Right atrium auricular region (tissue), 2 donors: Measurements from ENCODE around the gene ZNF800. TPM values are rescaled to one million over a fixed set of nuclear protein-coding genes. Genes with fewer than 3 reads are reported as not detected.

Experiments
- DNase-seq: peaks from one replicate; pipeline ENCODE4 v3.0.0-alpha.2; 2019; ENCODE audit warnings: low spot score
- H3K27ac ChIP-seq, 2 donors: fragments of 200-600 bp; sonication (generic); 1 replicate in 1 of 2; 2 replicates in 1 of 2; pipeline ENCODE4 v1.5.1; 2016 to 2019
- H3K27me3 ChIP-seq, 2 donors: fragments of 200-600 bp; sonication (generic); one replicate each; pipeline versions ENCODE4 v1.5.1 to v1.6.0; 2017 to 2019
- H3K36me3 ChIP-seq: fragments of 200-600 bp; sonication (generic); one replicate; pipeline ENCODE4 v1.5.1; 2016
- H3K4me1 ChIP-seq, 2 donors: fragments of 200-600 bp; sonication (generic); one replicate each; pipeline versions ENCODE4 v1.5.1 to v1.6.0; 2017 to 2019
- H3K4me3 ChIP-seq, 2 donors: fragments of 200-600 bp; sonication (generic); 1 replicate in 1 of 2; 2 replicates in 1 of 2; pipeline ENCODE4 v1.5.1; 2017 to 2019; ENCODE audit warnings: mild to moderate bottlenecking in 1 of 2, moderate library complexity in 1 of 2
- H3K9me3 ChIP-seq, 2 donors: fragments of 200-600 bp; sonication (generic); one replicate each; pipeline ENCODE4 v1.5.1; 2019
- CTCF ChIP-seq, 2 donors: fragments of 200-600 bp; sonication (generic); IDR thresholded peaks; one replicate each; pipeline ENCODE4 v1.5.1; 2019; ENCODE audit warnings: antibody characterized with exemption in 2 of 2
- total RNA-seq, 2 donors: library from RNA; depleted of rRNA; stranded (reverse); fragments of >200 nt; gene quantifications; one replicate each; pipeline ENCODE4 v1.1.0, GENCODE V29; 2016

The ZNF800 gene
- total RNA-seq, 2 donors from 2014 or later: 23.3 to 24.9 TPM

GRCh38 chr7:127419196-127419595 lies 26.7 kb upstream of the ZNF800 start:
- no peak overlapping the region for H3K4me3 ChIP-seq
- no peak for TF ChIP-seq CTCF (IDR thresholded peaks at IDR 0.05)
- no peak overlapping the region for H3K27ac ChIP-seq
- H3K9me3 ChIP-seq: no peaks in the 10 kb centered on the region
- DNase-seq: no peak
- no peaks in the 10 kb centered on the region for H3K36me3 ChIP-seq
- no peaks in the 10 kb centered on the region for H3K27me3 ChIP-seq
- no peaks in the 10 kb centered on the region for H3K4me1 ChIP-seq

- Histone ChIP-seq H3K9me3 (no peaks in the 10 kb centered on the region), H3K36me3 (no peaks in the 10 kb centered on the region), H3K27me3 (no peaks in the 10 kb centered on the region), H3K4me3 (no peak overlapping the region), H3K27ac (no peak overlapping the region), H3K4me1 (no peaks in the 10 kb centered on the region)
- no peak for DNase-seq
- TF ChIP-seq CTCF (IDR thresholded peaks at IDR 0.05): no peak
Observed at GRCh38 chr7:127418459-127418858, 26.0 kb upstream of the ZNF800 start.

GRCh38 chr7:127417346-127417745 lies 24.8 kb upstream of the ZNF800 start:
- DNase-seq: no peak
- H3K27ac ChIP-seq: no peak overlapping the region
- no peaks in the 10 kb centered on the region for H3K27me3 ChIP-seq
- no peak for TF ChIP-seq CTCF (IDR thresholded peaks at IDR 0.05)
- H3K36me3 ChIP-seq: no peaks in the 10 kb centered on the region
- no peaks in the 10 kb centered on the region for H3K9me3 ChIP-seq
- no peak overlapping the region for H3K4me3 ChIP-seq
- H3K4me1 ChIP-seq: no peaks in the 10 kb centered on the region

GRCh38 chr7:127415060-127415742 lies 22.7 kb upstream of the ZNF800 start:
- DNase-seq: no peak
- no peak overlapping the region for H3K27ac ChIP-seq
- no peaks in the 10 kb centered on the region for H3K4me1 ChIP-seq
- no peaks in the 10 kb centered on the region for H3K9me3 ChIP-seq
- no peak overlapping the region for H3K4me3 ChIP-seq
- TF ChIP-seq CTCF (IDR thresholded peaks at IDR 0.05): no peak
- no peaks in the 10 kb centered on the region for H3K27me3 ChIP-seq
- H3K36me3 ChIP-seq: no peaks in the 10 kb centered on the region

GRCh38 chr7:127413962-127414361 lies 21.5 kb upstream of the ZNF800 start:
- TF ChIP-seq CTCF (IDR thresholded peaks at IDR 0.05): no peak
- H3K4me1 ChIP-seq: no peaks in the 10 kb centered on the region
- H3K27ac ChIP-seq: no peak overlapping the region
- H3K9me3 ChIP-seq: no peaks in the 10 kb centered on the region
- no peaks in the 10 kb centered on the region for H3K27me3 ChIP-seq
- DNase-seq: no peak
- H3K4me3 ChIP-seq: no peak overlapping the region
- no peaks in the 10 kb centered on the region for H3K36me3 ChIP-seq

- Histone ChIP-seq H3K9me3 (no peaks in the 10 kb centered on the region), H3K27ac (no peak overlapping the region), H3K4me3 (no peak overlapping the region), H3K4me1 (no peaks in the 10 kb centered on the region), H3K36me3 (no peaks in the 10 kb centered on the region), H3K27me3 (no peaks in the 10 kb centered on the region)
- TF ChIP-seq CTCF (IDR thresholded peaks at IDR 0.05): no peak
- DNase-seq: no peak
Observed at GRCh38 chr7:127413326-127413725, 20.8 kb upstream of the ZNF800 start.
